Endometrium (tissue), 2 donors: ENCODE measurements around the gene HOXD3.

ENCODE experiments used
- FAIRE-seq: peaks from 2 replicates; lab custom pipeline; 2012; peaks lifted over from hg19 to GRCh38; lab: Jason Lieb, UNC
- donor health status: control.
- donor health status: control.

Gene HOXD3

GRCh38 chr2:176156807-176157498 lies at the start of gene HOXD3:
Gene HOXD3 (plus strand): TSS chr2:176157307. CDS start chr2:176169115, 11,808 bp downstream.
- no peak for FAIRE-seq

- FAIRE-seq: no peak
These were observed 49.4 kb upstream of the HOXD3 start for GRCh38 chr2:176107731-176108181.

DNA sequence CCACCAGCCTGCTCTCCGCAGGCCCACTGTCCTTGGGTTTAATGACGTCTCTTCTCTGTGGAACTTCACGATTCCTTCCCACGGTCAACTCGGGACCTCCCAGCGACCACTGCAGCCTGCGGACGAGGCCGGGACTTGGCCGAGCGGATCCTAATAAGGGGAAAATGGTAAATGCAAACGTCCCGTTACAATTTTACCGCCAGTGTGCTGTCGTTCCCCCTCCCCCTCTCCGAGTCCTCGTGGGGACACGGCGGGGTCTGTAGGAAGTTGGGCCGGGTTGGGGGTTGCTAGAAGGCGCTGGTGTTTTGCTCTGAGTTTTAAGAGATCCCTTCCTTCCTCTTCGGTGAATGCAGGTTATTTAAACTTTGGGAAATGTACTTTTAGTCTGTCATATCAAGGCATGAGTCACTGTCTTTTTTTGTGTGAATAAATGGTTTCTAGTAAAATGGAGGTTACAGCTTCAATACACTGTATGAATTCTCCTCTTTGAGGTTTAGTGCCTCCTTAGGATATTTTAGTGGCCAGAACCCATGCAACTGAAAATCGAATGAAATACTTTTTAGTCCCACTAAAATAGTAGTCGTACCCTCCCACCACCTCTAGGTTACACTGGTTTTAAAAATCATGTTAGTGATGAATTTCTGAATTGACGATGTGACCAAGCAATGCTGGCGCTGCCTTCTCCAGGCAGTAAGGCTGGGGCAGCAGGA lies 47.8 kb upstream of the HOXD3 start:
- FAIRE-seq: no peak

DNA sequence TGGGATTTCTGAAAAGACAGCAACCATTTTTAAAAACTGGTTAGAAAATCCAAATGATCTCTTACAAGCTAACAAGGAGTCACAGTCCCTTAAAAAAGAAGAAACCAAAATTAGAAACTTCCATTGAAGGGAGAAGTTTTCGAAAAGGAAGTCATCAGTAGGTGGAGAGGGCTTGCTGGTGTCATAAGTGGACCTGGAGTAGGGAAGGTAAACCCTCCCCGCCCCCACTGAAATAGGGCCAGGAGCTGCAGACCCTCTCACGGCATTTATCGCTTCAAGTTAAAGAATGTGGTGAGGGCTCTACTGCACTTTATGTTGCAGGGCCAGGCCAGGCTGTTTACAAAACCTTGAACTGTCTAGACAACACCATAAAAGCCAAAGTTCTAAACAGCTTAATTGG lies 47.2 kb upstream of the HOXD3 start:
- no peak for FAIRE-seq

DNA sequence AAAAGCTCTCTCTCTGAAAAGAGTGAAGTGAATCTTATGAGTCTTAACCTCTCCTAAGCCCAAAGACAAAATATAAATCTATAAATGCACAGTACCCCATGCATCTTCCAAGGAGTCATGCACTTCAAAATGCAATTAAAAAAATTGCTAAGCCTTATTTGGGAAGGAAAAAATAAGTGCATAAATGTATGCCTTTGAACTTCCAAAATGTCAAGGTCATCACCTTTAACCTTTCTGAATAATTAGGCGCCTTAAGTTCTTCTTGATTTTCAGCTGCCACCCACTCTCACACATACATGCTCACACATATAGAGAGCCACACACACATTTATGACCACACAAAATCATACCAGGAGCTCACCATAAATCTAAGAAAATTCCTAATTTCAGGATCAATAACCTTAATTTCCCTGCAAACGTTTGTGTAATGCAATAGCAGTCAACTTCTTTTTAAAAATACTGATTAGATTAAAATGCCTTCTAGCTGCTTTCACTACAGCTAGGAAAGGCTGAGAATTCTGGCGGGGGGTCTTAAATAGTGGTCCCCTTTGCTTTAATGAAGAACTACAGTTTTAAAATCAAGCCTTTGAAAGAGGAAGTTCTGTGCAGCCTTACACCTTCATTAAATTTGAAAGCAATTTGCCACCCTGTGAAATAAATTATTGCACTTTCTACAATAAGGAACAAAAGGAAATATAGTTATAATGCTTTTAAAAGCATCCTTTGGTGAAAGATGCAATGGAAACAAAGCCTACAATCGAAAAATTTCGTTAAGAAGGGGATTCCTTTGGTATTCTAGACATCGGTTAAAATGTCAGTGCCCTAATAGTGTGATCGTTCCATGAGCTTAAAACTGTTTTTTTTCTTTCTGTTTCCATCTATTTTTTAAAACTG lies 46.4 kb upstream of the HOXD3 start:
- no peak for FAIRE-seq

GRCh38 chr2:176111309-176111663 lies 45.8 kb upstream of the HOXD3 start:
- FAIRE-seq: peak; percentile 74

- no peak for FAIRE-seq
These were observed 45.2 kb upstream of the HOXD3 start for GRCh38 chr2:176111846-176112374.

DNA sequence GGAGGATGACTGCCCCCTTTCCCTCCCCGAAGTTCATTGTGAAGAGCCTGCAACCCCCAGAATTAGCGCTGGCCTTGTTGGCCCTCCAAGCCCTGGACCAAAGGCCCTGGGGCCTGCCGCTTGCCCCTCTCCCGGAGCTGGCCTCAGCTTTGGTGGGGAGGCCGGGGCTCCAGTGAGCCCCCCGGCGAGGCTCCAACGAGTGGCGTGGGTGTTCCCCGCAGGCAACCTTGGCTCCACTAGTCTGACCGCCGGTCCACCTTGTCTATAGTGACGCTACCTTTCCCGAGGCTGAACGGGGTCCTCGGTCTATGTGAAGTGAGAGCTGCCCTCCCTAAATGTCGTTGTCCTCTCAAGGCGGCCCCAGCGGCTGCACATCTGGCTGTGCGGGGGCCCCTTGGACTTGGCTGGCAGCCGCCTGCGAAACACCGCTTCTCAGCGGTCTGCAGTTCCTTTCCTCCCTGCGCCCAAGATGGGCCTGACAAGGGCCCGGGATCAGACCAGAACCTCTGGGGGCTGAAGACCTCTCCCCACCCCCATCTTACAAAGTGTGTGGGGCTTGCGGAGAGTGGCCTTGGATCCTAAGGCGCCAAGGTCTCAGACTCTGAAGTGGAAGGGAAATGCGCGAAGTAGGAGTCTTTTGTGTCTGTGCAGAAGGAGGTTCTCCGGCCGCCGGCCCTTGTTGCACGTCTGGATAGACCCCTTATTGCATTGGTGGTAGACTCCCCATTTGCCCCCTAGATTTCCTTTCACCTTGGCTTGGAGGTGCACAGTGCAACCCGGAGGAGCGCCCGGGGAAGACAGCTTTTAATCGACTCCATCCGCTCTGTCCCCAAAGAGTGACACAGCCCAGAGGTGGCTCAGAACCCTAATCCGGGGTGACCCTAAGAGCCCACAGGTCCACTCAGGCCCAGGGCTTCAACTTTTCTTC lies 44.5 kb upstream of the HOXD3 start:
- FAIRE-seq: no peak

DNA sequence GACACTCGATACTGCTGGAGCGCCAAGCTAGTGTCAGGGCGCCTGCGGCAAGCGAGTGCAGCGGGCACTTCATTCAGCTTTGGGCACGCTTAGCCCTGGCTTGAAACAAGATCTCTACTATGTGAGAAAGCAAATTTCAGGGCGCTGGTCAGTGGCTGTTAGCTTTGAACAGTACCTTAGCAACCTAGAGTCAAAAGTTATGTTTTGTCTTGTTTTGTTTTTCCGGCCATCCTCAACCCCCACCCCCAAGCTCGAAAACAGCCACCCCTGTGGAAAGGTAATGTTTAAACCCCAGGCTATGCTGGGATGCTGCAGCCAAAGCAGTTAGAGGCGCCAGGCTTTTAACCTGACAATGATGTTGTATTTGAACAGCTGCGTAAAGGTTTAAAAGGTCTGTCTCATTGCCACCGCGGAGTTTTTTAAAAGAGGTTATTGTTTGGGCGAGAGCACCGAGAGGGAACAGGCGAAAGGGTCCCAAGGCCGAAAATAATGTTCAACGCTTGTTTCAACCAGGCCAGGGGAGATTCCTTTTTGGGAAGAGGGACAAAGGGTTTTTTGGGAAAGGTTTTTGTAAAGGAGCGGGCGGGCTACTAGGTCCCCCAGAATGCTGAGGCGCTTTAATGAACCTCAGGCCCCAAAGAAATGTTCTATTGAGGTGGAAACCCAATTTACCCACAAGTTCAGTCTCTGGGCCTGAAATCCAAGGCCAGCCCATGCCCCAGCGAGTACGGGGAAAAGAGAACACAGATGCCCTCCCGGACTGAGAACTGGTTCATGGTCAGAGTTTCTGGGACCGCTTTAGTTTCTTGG lies 42.8 kb upstream of the HOXD3 start:
- no peak for FAIRE-seq

DNA sequence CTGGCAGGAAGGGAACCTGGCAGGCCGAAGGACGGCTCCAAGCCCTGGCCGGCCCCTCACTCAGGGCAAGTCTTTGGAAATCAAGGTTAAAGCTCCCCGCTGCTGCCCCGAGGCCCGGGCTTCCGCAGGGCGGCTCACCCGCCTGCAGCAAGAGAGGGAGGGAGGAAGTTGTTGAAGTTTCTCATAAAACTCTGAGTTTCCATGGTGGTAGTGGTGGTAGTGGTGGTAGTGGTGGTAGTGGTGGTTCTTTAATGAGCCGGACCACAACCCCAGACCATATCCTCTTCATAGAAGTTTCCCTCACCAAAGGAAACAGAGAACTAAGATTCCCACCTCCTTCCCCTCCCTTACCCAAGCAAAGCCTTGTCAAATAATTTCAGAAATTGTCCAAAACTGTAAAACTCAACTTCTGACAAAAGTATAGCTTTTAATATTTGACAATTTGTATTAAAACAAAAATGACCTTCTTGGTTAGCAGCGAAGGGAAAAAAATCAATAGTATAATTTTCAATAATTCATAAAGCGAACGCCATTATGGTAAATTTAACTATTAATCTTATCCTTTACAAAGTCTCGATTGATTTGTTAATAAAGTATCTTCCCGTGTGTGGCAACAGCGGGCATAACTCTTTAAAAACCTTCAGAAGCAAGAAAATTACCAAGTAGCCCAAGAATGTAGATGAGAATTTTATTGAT lies 42.0 kb upstream of the HOXD3 start:
- FAIRE-seq: no peak

- FAIRE-seq: no peak
These were observed 41.0 kb upstream of the HOXD3 start, which contains the start of gene HOXD10 for GRCh38 chr2:176115883-176116813. Gene HOXD10 (plus strand): TSS chr2:176116778. CDS start chr2:176116834, 56 bp downstream.

GRCh38 chr2:176117162-176117822 lies 39.8 kb upstream of the HOXD3 start:
- FAIRE-seq: no peak

DNA sequence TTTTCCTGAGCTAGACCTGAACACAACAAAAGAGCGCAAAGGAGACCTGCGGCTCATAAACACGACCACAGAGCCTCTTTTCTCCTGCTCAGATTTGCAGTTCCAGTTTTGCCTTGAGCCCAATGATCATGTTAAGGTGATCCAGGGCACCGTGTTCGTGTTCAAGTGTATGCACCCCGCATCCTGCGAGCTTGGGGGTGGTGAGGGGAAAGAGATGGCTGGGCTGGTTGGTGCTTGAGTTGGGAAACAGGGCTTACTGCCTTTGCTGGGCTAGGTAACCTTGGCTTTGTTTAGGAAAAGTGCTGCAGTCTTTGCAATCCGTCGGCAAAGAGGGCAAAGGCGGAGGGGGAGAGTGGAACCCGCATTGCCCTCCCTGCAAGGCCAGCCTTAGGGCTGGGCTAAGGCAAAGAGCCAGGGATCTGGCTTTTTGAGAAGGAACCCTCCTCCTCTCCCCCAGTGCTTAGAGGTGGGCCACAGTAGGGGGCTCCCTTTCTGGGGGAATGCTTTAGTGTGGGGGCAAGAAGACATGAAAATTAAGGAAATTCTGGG lies 39.2 kb upstream of the HOXD3 start:
- FAIRE-seq: no peak

DNA sequence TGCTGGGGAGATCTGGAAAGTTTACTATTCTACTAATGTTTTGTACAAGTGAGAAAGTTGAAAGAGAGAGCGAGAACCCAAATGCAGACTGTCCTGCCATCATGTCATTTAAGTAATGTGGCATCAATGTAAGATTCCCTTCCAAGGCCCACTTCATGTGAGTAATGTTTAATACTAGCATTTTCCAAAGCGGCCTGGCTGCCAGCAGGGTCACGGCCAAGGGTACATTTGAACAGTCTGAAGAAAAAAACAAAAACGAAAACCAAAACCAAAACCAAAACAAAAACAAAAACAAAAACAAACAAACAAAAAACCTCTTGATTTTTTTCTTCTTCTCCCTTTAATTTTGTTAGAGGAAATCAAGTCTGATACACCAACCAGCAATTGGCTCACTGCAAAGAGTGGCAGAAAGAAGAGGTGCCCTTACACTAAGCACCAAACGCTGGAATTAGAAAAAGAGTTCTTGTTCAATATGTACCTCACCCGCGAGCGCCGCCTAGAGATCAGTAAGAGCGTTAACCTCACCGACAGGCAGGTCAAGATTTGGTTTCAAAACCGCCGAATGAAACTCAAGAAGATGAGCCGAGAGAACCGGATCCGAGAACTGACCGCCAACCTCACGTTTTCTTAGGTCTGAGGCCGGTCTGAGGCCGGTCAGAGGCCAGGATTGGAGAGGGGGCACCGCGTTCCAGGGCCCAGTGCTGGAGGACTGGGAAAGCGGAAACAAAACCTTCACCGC lies 38.3 kb upstream of the HOXD3 start:
- FAIRE-seq: peak; percentile 64

DNA sequence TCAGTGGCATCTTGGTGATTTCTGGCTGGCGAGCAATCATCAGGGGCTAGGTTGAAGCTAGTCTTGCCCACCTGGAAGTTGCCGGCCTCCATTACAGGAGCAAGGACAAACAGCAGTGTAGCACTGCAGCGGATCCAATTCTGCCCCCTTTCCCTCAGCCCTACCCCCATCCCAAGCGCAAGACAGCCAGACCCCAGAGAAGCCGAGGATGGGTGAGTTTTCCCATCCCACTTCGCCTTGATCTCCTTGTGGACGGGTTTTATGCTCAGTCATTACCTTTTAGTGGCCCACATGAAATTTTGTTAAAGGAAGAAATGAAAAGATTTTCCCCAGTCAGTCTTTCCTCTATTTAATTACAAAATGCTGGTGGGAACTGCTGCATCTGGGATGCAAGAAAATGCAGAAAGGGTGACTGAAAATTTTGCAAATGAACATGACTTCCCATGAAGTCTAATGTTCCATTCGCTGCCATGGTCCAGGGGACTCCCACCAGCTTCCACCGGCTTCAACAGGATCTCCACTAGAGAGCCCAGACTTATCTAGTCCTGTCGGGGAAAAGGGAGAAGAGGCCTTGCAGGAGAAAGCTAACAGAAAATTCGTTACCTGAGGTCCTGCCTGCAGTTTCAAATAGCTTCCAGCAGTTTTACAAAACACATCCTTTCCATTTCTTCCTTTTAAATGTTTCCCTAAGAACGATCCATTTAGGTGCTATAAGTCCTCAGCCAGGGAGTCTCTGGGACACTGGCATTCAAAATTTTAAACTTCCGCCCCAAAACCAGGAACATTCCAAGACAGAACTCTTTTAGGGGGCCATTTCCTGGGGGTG lies 36.5 kb upstream of the HOXD3 start:
- no peak for FAIRE-seq
